AG04450 (cell line): ENCODE data around the gene STIM1. TPM values are rescaled to one million over a fixed set of nuclear protein-coding genes. Genes with fewer than 3 reads are reported as not detected.

Source experiments
- CTCF ChIA-PET: fragments of 300-600, 350-600 bp; formaldehyde crosslinking; extraction: SDS; loops from one replicate; lab custom pipeline; 2022; ENCODE audit warnings: antibody characterized with exemption, inconsistent platforms; lab: Charles Lee
- POLR2A ChIA-PET: fragments of 350-600 bp; formaldehyde crosslinking; extraction: SDS; loops from one replicate; lab custom pipeline; 2021; ENCODE audit warnings: antibody characterized with exemption, inconsistent platforms; lab: Yijun Ruan, JAX
- DNase-seq: peaks from one replicate; pipeline ENCODE4 v3.0.0-alpha.2; 2011; ENCODE audit warnings: low read depth, low spot score
- H3K27ac ChIP-seq: one replicate; pipeline ENCODE4 v1.5.1; 2012; ENCODE audit warnings: low read depth, low read length, control low read depth
- H3K27me3 ChIP-seq: one replicate; pipeline ENCODE4 v1.6.0; 2012; ENCODE audit warnings: low read length; ENCODE audit not compliant: control insufficient read depth, insufficient read depth
- H3K4me3 ChIP-seq: 2 replicates; pipeline ENCODE4 v1.5.1; 2011; ENCODE audit warnings: mild to moderate bottlenecking, low read depth, low read length, control low read depth
- H3K9me3 ChIP-seq: 2 replicates; pipeline ENCODE4 v1.5.1; 2012; ENCODE audit warnings: low read length; ENCODE audit not compliant: control insufficient read depth, insufficient read depth
- polyA plus RNA-seq: library from polyadenylated mRNA; depleted of rRNA; stranded (reverse); fragments of >200 nt; gene quantifications from 2 replicates; pipeline ENCODE4 v1.2.3, GENCODE V29; 2011
- TF ChIP-seq, protein P1 (sequence below): IDR thresholded peaks from 2 replicates; pipeline ENCODE4 v1.5.1; 2011; ENCODE audit warnings: low read depth, low read length, control low read depth, inconsistent platforms

The STIM1 gene
- polyA plus RNA-seq, 1 experiment = 23.4 TPM

- ChIA-PET POLR2A (interaction anchor here (0.6 to 2.8 kb wide), 10 partner anchors 14 to 748 kb away, joined by 3 to 21 read pairs (median 4); partner anchors contain the start of genes ART1, PGAP2 and STIM1), CTCF (interaction anchor here (0.6 to 27.6 kb wide), 45 partner anchors 10 to 1488 kb away, joined by 3 to 1559 read pairs (median 5); partner anchors contain the start of genes OR51G2, PGAP2 and STIM1)
- TF ChIP-seq, protein P1, sequence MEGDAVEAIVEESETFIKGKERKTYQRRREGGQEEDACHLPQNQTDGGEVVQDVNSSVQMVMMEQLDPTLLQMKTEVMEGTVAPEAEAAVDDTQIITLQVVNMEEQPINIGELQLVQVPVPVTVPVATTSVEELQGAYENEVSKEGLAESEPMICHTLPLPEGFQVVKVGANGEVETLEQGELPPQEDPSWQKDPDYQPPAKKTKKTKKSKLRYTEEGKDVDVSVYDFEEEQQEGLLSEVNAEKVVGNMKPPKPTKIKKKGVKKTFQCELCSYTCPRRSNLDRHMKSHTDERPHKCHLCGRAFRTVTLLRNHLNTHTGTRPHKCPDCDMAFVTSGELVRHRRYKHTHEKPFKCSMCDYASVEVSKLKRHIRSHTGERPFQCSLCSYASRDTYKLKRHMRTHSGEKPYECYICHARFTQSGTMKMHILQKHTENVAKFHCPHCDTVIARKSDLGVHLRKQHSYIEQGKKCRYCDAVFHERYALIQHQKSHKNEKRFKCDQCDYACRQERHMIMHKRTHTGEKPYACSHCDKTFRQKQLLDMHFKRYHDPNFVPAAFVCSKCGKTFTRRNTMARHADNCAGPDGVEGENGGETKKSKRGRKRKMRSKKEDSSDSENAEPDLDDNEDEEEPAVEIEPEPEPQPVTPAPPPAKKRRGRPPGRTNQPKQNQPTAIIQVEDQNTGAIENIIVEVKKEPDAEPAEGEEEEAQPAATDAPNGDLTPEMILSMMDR = no peak
- peak within 1 kb of the TSS; percentile 72 for H3K4me3 ChIP-seq
- H3K27me3 ChIP-seq = no peaks in the 10 kb centered on the region
- H3K9me3 ChIP-seq = no peaks in the 10 kb centered on the region; the same call in 1 of the 2 replicates
- peak; percentile 23 for DNase-seq
- H3K27ac ChIP-seq = peak within 1 kb of the TSS; percentile 89
Measured at GRCh38 chr11:3840870-3841425, 14.5 kb upstream of the STIM1 start, which contains the start of gene RHOG. Gene RHOG, minus strand, starts transcription at chr11:3840959. Its CDS starts 12,821 bp downstream, at chr11:3828138.

- TF ChIP-seq, protein P1 = peak; percentile 84
- H3K27ac ChIP-seq = peak overlapping the region; percentile 89
- DNase-seq = peak; percentile 38
- ChIA-PET CTCF (interaction anchor here (0.6 to 27.6 kb wide), 52 partner anchors 9 to 1487 kb away, joined by 3 to 1559 read pairs (median 4); partner anchors contain the start of genes OR51G2, PGAP2 and STIM1), POLR2A (interaction anchor here (0.6 to 2.8 kb wide), 9 partner anchors 13 to 230 kb away, joined by 3 to 21 read pairs (median 4); partner anchors contain the start of genes ART1, PGAP2 and STIM1)
- H3K27me3 ChIP-seq = no peaks in the 10 kb centered on the region
- no peaks in the 10 kb centered on the region; the same call in 1 of the 2 replicates for H3K9me3 ChIP-seq
- H3K4me3 ChIP-seq = peak overlapping the region; percentile 72
Measured at GRCh38 chr11:3841426-3842350, 13.8 kb upstream of the STIM1 start.

DNA sequence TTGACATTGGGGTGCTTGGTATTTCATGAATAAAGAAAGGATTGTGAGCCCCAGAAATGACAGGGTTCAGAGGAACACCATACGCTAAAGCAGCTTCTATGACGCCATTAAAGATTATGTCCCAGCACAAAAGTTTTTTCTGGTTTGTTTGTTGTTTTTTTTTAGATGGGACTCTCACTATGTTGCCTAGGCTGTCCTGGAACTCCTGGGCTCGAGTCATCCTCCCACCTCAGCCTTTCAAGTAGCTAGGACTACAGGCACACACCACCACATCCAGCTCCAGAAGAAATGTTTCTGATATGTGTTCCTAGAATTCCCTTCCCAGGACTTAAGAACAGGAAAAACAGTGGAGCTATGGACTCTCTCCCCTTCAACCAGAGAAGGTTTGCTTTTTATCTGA is 12.1 kb upstream of the STIM1 start:
- ChIA-PET CTCF (interaction anchor here (0.6 to 27.6 kb wide), 2 partner anchors 10 to 230 kb away, joined by 5 to 1559 read pairs; no protein-coding TSS in a partner anchor), POLR2A (no interaction called here)
- H3K4me3 ChIP-seq = no peak overlapping the region
- H3K27ac ChIP-seq = no peak overlapping the region
- no peaks in the 10 kb centered on the region; the same call in 1 of the 2 replicates for H3K9me3 ChIP-seq
- peaks cover 4% of the 10 kb centered on the region for H3K27me3 ChIP-seq
- DNase-seq = no peak
- TF ChIP-seq, protein P1 = no peak

DNA sequence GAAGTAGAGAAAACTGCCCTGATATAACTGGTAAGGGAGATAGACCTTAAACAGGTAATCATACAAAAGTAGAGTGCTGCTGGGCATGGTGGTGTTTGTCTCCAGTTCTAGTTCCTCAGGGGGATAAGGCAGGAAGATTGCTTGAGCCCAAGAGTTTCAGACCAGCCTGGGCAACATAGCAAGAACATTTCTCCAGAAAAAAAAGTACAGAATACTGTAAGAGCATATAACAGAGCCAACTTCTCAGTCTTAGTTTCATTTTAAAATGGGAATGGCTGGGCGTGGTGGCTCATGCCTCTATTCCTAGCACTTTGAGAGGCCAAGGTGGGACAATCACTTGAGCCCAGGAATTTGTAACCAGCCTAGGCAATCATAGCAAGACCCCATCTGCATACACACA is 10.2 kb upstream of the STIM1 start:
- ChIA-PET CTCF (interaction anchor here (3.2 to 27.6 kb wide), 2 partner anchors 10 to 228 kb away, joined by 22 to 1559 read pairs; partner anchors contain the start of gene STIM1), POLR2A (no interaction called here)
- TF ChIP-seq, protein P1 = no peak
- Histone ChIP-seq H3K27ac (no peak overlapping the region), H3K9me3 (no peaks in the 10 kb centered on the region; the same call in 1 of the 2 replicates), H3K4me3 (no peak overlapping the region), H3K27me3 (peaks cover 4% of the 10 kb centered on the region)
- no peak for DNase-seq
